K562 (cell line): ENCODE results near the gene TTK. TPM values are rescaled to one million over a fixed set of nuclear protein-coding genes. Genes with fewer than 3 reads are reported as not detected.
A peak's percentile ranks its signal among the peaks of the same experiment; 100 is the strongest.

ENCODE experiments used
- CBX3 ChIP-seq, 2 experiments: IDR thresholded peaks; 1 replicate in 1 of 2; 2 replicates in 1 of 2; pipeline ENCODE4 v1.6.1; 2012; ENCODE audit warnings: inconsistent platforms in 2 of 2, low read length in 2 of 2, borderline replicate concordance in 1 of 2, control low read depth in 1 of 2
- CHD1 ChIP-seq: fragments of 200-600 bp; sonication (generic); IDR thresholded peaks from one replicate; pipeline ENCODE4 v1.6.1; 2012; ENCODE audit warnings: mild to moderate bottlenecking, moderate library complexity, low read length, inconsistent platforms
- FOXP1 ChIP-seq: sonication (generic); formaldehyde crosslinking; IDR thresholded peaks from 2 replicates; pipeline ENCODE4 v1.8.0; 2022; ENCODE audit warnings: mild to moderate bottlenecking, missing genetic modification reagents
- HNRNPH1 ChIP-seq: fragments of 200-400 bp; formaldehyde crosslinking; optimal IDR thresholded peaks from 2 replicates; pipeline ENCODE3; 2017; ENCODE audit warnings: low read depth, mild to moderate bottlenecking, low read length, moderate library complexity
- KLF10 ChIP-seq: fragments of 250-450 bp; sonication (Bioruptor Pico); IDR thresholded peaks from 2 replicates; pipeline ENCODE4 v1.6.1; 2021; ENCODE audit warnings: matching md5 sums
- KLF13 ChIP-seq: fragments of 450-650 bp; IDR thresholded peaks from 2 replicates; pipeline ENCODE4 v1.6.1; 2016; ENCODE audit warnings: missing genetic modification characterization, low read depth, mild to moderate bottlenecking, missing compliant biosample characterization, moderate library complexity, borderline replicate concordance
- L3MBTL2 ChIP-seq: fragments of 450-650 bp; IDR thresholded peaks from 2 replicates; pipeline ENCODE4 v1.6.1; 2016; ENCODE audit warnings: mild to moderate bottlenecking, moderate library complexity
- MAZ ChIP-seq, 2 experiments: fragments of 450-650 bp in 1 of 2; sonication (generic) in 1 of 2; formaldehyde crosslinking; IDR thresholded peaks in 1 of 2; conservative IDR thresholded peaks in 1 of 2; 2 replicates each; pipeline versions ENCODE4 v1.4.0 to v1.5.0; 2020; ENCODE audit warnings: mild to moderate bottlenecking in 1 of 2, missing genetic modification reagents in 1 of 2
- NRF1 ChIP-seq, 2 experiments: fragments of 450-650 bp; IDR thresholded peaks in 1 of 2; conservative IDR thresholded peaks in 1 of 2; 2 replicates each; pipeline ENCODE4 v1.6.1; 2014; ENCODE audit warnings: mild to moderate bottlenecking in 2 of 2
- PHF8 ChIP-seq: fragments of 200-600 bp; sonication (generic); IDR thresholded peaks from 2 replicates; pipeline ENCODE4 v1.6.1; 2012; ENCODE audit warnings: mixed run types, mild to moderate bottlenecking, inconsistent platforms, low read length, moderate library complexity, borderline replicate concordance
- PML ChIP-seq: IDR thresholded peaks from 2 replicates; pipeline ENCODE4 v1.6.1; 2012; ENCODE audit warnings: low read length, inconsistent platforms
- YY1 ChIP-seq, 3 experiments: IDR thresholded peaks; 2 replicates each; pipeline ENCODE4 v1.6.1; 2011; ENCODE audit warnings: low read length in 2 of 3, mild to moderate bottlenecking in 2 of 3, moderate library complexity in 2 of 3, borderline replicate concordance in 1 of 3, control low read depth in 1 of 3, low read depth in 1 of 3; ENCODE audit not compliant: insufficient read depth in 3 of 3, insufficient replicate concordance in 2 of 3, control insufficient read depth in 1 of 3, insufficient read length in 1 of 3; ENCODE audit errors: extremely low read depth in 1 of 3
- polyA plus RNA-seq, 8 experiments: library from polyadenylated mRNA; depleted of rRNA in 4 of 8; stranded (reverse) in 5 of 8; unstranded in 3 of 8; fragments of >200 nt; fragmentation: Nextera tagmentation in 2 of 8; fragmentation: Illumina TruSeq in 1 of 8; extraction: Ambion mirVana in 2 of 8; extraction: Trizol in 1 of 8; gene quantifications; 2 replicates each; pipeline versions ENCODE4 v1.2.1 to v1.2.3, GENCODE V29; 2011 to 2014; ENCODE audit warnings: inconsistent platforms in 1 of 8, missing spikeins in 1 of 8
- total RNA-seq, 7 experiments: library from RNA; depleted of rRNA in 6 of 7; stranded (reverse); fragments of >200 nt in 6 of 7; fragmentation: Illumina TruSeq in 2 of 7; extraction: Trizol in 2 of 7; gene quantifications; 2 replicates each; pipeline versions ENCODE4 v1.2.1 to v1.2.3, GENCODE V29; 2011 to 2021; ENCODE audit warnings: low replicate concordance in 1 of 7
- TF ChIP-seq, protein P1 (sequence below): fragments of 450-650 bp; formaldehyde crosslinking; IDR thresholded peaks from 2 replicates; pipeline ENCODE4 v1.4.0; 2022; ENCODE audit warnings: missing genetic modification characterization
- TF ChIP-seq, protein P2 (sequence below): fragments of 250-450 bp; sonication (Bioruptor Pico); IDR thresholded peaks from 2 replicates; pipeline ENCODE4 v1.9.0; 2021; ENCODE audit warnings: mild to moderate bottlenecking

The TTK gene
- total and polyA plus RNA-seq, 9 of the 15 experiments (the other 6 are each of a cell fraction or from before 2014, with no cell fraction given): 32.7 to 58.9 (median 52.8) TPM

DNA sequence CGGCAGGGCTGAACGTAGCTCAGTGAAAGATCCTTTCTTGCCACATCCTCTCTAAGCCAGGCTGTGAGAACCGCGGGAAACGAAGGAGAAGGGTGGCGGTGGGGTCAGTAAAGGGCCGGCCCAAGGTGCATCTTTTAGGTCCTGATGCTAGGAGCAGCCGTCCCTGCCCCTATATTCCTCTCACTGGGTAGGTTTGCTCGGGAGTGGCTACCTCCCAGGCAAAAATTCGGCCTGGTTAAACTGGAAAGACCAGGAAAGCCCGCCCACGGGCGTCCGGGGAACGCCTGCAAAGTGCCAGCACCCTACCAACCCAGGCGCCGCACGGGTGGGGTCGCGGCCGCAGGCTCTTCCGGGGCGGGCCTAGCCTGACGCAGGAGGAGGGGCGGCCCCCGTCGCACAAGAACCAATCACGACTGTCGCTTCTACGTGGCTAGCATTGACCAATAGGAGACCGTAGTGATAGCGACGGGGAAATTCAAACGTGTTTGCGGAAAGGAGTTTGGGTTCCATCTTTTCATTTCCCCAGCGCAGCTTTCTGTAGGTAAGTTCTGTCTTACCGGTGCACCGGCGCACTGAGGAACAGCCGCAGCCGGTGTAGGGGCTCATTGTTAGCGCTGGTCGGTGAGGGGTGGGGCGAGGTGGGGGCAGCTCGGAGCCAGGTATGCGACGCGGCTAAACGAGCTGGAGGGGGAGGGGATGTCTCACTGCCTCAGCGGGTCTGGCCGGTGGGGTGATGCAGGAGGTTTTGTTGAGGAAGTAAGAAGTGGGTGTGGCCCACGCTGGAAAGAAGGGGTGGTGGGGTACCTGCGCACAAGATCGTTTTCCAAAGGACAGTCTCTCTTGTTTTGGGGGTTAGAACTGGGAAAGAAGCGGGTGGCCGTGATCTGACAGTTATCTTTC lies at the start of gene TTK (continued):
- TF ChIP-seq FOXP1 (CRISPR knock-in tag) (no peak), PML (peak; percentile 61; the same call in 1 of the 2 replicates), YY1 (IDR thresholded peaks at IDR 0.05; ENCODE audit: borderline replicate concordance in 1 of 3, control insufficient read depth in 1 of 3, extremely low read depth in 1 of 3, insufficient read depth in 3 of 3, insufficient read length in 1 of 3, insufficient replicate concordance in 2 of 3, low read depth in 1 of 3, low read length in 2 of 3) (peak in 2 of 3 experiments; percentile 52 to 76), CBX3 (IDR thresholded peaks at IDR 0.05; ENCODE audit: borderline replicate concordance in 1 of 2, low read length in 2 of 2) (no peak), HNRNPH1 (no peak), CHD1 (no peak), MAZ (CRISPR knock-in tag; conservative IDR thresholded peaks at IDR 0.05 in 1 of 2, IDR thresholded peaks at IDR 0.05 in 1 of 2) (peak in 1 of 2 experiments; percentile 57; a peak in 1 of 4 replicates), KLF10 (CRISPR knock-in tag) (no peak), L3MBTL2 (0 out of 2 replicates have a peak, but pooled peaks have one; percentile 37), KLF13 (tag) (peak; percentile 69; the same call in 1 of the 2 replicates), PHF8 (peak; percentile 92), NRF1 (conservative IDR thresholded peaks at IDR 0.05 in 1 of 2, IDR thresholded peaks at IDR 0.05 in 1 of 2) (peak; percentile 71 to 77)
- TF ChIP-seq, protein P1, sequence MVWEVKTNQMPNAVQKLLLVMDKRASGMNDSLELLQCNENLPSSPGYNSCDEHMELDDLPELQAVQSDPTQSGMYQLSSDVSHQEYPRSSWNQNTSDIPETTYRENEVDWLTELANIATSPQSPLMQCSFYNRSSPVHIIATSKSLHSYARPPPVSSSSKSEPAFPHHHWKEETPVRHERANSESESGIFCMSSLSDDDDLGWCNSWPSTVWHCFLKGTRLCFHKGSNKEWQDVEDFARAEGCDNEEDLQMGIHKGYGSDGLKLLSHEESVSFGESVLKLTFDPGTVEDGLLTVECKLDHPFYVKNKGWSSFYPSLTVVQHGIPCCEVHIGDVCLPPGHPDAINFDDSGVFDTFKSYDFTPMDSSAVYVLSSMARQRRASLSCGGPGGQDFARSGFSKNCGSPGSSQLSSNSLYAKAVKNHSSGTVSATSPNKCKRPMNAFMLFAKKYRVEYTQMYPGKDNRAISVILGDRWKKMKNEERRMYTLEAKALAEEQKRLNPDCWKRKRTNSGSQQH: 0 out of 2 replicates have a peak, but pooled peaks have one; percentile 42
- TF ChIP-seq, protein P2, sequence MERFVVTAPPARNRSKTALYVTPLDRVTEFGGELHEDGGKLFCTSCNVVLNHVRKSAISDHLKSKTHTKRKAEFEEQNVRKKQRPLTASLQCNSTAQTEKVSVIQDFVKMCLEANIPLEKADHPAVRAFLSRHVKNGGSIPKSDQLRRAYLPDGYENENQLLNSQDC (CRISPR knock-in tag): no peak
